DOHH2 (cell line): ENCODE results near the gene INSRR.

Source experiments
- H3F3A ChIP-seq: fragments of 200-600 bp; sonication (generic), shearing (Covaris generic); 2 replicates; pipeline ENCODE4 v1.6.0; 2016; ENCODE audit warnings: antibody characterized with exemption, mild to moderate bottlenecking; ENCODE audit not compliant: control insufficient read depth, insufficient read depth
- H3K27ac ChIP-seq: fragments of 200-600 bp; sonication (generic); 2 replicates; pipeline ENCODE4 v1.5.1; 2014; ENCODE audit warnings: low read depth, mild to moderate bottlenecking, low read length, moderate library complexity
- H3K27me3 ChIP-seq: fragments of 200-600 bp; sonication (generic); 2 replicates; pipeline ENCODE4 v1.6.1; 2014; ENCODE audit warnings: mild to moderate bottlenecking, low read length, mixed read lengths; ENCODE audit not compliant: control insufficient read depth
- H3K36me3 ChIP-seq: fragments of 200-600 bp; sonication (generic); 2 replicates; pipeline ENCODE4 v1.6.1; 2014; ENCODE audit warnings: mild to moderate bottlenecking, low read length, moderate library complexity, mixed read lengths; ENCODE audit not compliant: control insufficient read depth
- H3K4me1 ChIP-seq: fragments of 200-600 bp; sonication (generic); 2 replicates; pipeline ENCODE4 v1.6.1; 2014; ENCODE audit warnings: mild to moderate bottlenecking, low read length, mixed read lengths; ENCODE audit not compliant: control insufficient read depth
- H3K4me2 ChIP-seq: fragments of 200-600 bp; sonication (generic); 2 replicates; pipeline ENCODE4 v1.6.0; 2014; ENCODE audit warnings: mild to moderate bottlenecking, low read length, moderate library complexity
- H3K4me3 ChIP-seq: fragments of 200-600 bp; sonication (generic); 2 replicates; pipeline ENCODE4 v1.5.1; 2014; ENCODE audit warnings: mild to moderate bottlenecking, low read length, mixed read lengths
- H3K79me2 ChIP-seq: fragments of 200-600 bp; sonication (generic); 2 replicates; pipeline ENCODE4 v1.6.1; 2014; ENCODE audit warnings: mild to moderate bottlenecking, low read length, mixed read lengths; ENCODE audit not compliant: control insufficient read depth
- H3K9me2 ChIP-seq: fragments of 200-600 bp; sonication (generic); replicated peaks from 2 replicates; pipeline ENCODE4 v1.6.1; 2014; ENCODE audit warnings: mild to moderate bottlenecking, low read length, mixed read lengths; ENCODE audit not compliant: control insufficient read depth
- H3K9me3 ChIP-seq: fragments of 200-600 bp; sonication (generic); 2 replicates; pipeline ENCODE4 v1.6.1; 2014; ENCODE audit warnings: antibody characterized with exemption, low read length, mixed read lengths; ENCODE audit not compliant: control insufficient read depth, insufficient read depth
- H4K20me1 ChIP-seq: fragments of 200-600 bp; sonication (generic); 2 replicates; pipeline ENCODE4 v1.6.0; 2014; ENCODE audit warnings: low read depth, mild to moderate bottlenecking, antibody characterized with exemption, low read length, moderate library complexity; ENCODE audit not compliant: control insufficient read depth, insufficient read depth
- EZH2phosphoT487 ChIP-seq: fragments of 200-600 bp; sonication (generic); IDR thresholded peaks from 2 replicates; pipeline ENCODE4 v1.6.1; 2017; ENCODE audit warnings: borderline replicate concordance, mild to moderate bottlenecking, antibody characterized with exemption, low read length, moderate library complexity, mixed read lengths
- TF ChIP-seq, protein P1 (sequence below): fragments of 200-600 bp; sonication (generic); IDR thresholded peaks from one replicate; pipeline ENCODE4 v1.5.1; 2014; ENCODE audit warnings: antibody characterized with exemption, mild to moderate bottlenecking, low read depth, low read length; ENCODE audit not compliant: poor library complexity, severe bottlenecking

Gene INSRR

DNA sequence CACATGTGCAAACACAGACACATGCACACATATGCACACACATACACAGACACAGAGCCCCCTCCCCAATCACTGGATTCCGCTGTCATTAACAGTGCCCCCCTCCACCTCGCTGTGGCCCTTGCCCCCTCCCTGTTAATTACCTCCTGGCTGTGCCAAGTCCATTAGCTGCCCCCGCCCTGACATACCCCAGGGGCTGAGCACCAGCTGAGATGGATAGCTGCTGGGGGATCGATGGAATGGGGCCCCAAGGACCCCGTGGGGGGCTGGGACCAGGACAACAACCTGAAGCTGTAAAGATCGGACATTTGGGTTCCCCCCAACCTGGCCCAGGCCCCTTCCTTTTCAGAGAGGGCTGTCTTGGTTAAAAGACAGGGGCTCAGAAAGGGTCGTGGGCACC, 25.0 kb upstream of the INSRR start:
- Histone ChIP-seq H3K9me2 (no peaks in the 10 kb centered on the region), H3K9me3 (no peaks in the 10 kb centered on the region), H3K4me1 (no peaks in the 10 kb centered on the region), H3K4me3 (no peak overlapping the region), H3K4me2 (no peak overlapping the region), H4K20me1 (no peaks in the 10 kb centered on the region), H3K27me3 (peaks cover 25% of the 10 kb centered on the region), H3K36me3 (no peaks in the 10 kb centered on the region), H3F3A (no peaks in the 10 kb centered on the region), H3K27ac (no peak overlapping the region), H3K79me2 (no peaks in the 10 kb centered on the region)
- TF ChIP-seq EZH2phosphoT487: no peak
- TF ChIP-seq, protein P1, sequence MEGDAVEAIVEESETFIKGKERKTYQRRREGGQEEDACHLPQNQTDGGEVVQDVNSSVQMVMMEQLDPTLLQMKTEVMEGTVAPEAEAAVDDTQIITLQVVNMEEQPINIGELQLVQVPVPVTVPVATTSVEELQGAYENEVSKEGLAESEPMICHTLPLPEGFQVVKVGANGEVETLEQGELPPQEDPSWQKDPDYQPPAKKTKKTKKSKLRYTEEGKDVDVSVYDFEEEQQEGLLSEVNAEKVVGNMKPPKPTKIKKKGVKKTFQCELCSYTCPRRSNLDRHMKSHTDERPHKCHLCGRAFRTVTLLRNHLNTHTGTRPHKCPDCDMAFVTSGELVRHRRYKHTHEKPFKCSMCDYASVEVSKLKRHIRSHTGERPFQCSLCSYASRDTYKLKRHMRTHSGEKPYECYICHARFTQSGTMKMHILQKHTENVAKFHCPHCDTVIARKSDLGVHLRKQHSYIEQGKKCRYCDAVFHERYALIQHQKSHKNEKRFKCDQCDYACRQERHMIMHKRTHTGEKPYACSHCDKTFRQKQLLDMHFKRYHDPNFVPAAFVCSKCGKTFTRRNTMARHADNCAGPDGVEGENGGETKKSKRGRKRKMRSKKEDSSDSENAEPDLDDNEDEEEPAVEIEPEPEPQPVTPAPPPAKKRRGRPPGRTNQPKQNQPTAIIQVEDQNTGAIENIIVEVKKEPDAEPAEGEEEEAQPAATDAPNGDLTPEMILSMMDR: no peak

DNA sequence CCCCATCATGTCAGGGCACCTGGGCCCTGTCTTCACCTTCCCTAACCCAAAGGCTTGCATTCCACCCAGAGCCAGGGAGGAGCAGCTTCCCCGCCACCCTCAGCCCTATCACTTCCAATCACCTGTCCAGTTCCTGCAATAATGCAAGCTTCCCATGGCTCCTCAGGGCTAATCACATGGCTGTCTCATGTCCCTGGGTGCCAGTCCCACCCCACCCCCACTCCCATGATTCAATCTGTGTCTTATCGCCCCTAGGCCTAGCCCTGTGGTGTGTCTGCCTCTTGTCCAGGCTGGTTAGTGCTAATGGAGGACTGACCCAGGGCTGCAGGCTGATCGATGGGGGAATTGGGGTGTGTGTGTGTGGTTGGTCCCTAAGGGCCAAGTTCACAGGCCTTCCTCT, 23.6 kb upstream of the INSRR start:
- no peak overlapping the region for H3K4me3 ChIP-seq
- no peaks in the 10 kb centered on the region for H3F3A ChIP-seq
- H4K20me1 ChIP-seq: no peaks in the 10 kb centered on the region
- no peak overlapping the region for H3K4me2 ChIP-seq
- H3K9me3 ChIP-seq: no peaks in the 10 kb centered on the region
- TF ChIP-seq, protein P1: no peak
- no peak for TF ChIP-seq EZH2phosphoT487
- no peaks in the 10 kb centered on the region for H3K9me2 ChIP-seq
- no peak overlapping the region for H3K27ac ChIP-seq
- no peaks in the 10 kb centered on the region for H3K79me2 ChIP-seq
- H3K36me3 ChIP-seq: no peaks in the 10 kb centered on the region
- peaks cover 25% of the 10 kb centered on the region for H3K27me3 ChIP-seq
- H3K4me1 ChIP-seq: no peaks in the 10 kb centered on the region

DNA sequence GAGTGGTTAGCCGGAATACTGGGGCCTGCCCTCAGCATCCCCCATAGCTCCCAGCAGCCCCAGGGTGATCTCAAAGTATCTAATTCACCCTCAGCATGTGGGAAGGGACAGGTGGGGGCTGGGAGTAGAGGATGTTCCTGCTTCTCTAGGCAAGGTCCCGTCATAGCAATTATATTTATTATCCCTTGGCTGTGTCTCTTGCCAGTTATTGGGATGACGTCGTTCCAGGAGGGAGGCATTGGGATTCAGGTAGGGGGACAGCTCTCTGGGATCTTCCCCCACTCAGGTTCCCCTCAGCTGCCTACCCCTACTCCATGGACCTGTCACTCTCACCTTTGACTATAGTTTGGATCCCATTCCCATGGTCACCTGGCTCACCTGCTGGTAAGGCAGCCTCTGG, 22.7 kb upstream of the INSRR start:
- no peaks in the 10 kb centered on the region for H3F3A ChIP-seq
- H3K4me1 ChIP-seq: no peaks in the 10 kb centered on the region
- no peaks in the 10 kb centered on the region for H3K36me3 ChIP-seq
- no peak for TF ChIP-seq EZH2phosphoT487
- TF ChIP-seq, protein P1: no peak
- no peaks in the 10 kb centered on the region for H3K9me2 ChIP-seq
- no peak overlapping the region for H3K4me2 ChIP-seq
- no peaks in the 10 kb centered on the region for H3K9me3 ChIP-seq
- H3K27ac ChIP-seq: no peak overlapping the region
- no peaks in the 10 kb centered on the region for H3K79me2 ChIP-seq
- H3K4me3 ChIP-seq: no peak overlapping the region
- H3K27me3 ChIP-seq: peaks cover 23% of the 10 kb centered on the region
- H4K20me1 ChIP-seq: no peaks in the 10 kb centered on the region

DNA sequence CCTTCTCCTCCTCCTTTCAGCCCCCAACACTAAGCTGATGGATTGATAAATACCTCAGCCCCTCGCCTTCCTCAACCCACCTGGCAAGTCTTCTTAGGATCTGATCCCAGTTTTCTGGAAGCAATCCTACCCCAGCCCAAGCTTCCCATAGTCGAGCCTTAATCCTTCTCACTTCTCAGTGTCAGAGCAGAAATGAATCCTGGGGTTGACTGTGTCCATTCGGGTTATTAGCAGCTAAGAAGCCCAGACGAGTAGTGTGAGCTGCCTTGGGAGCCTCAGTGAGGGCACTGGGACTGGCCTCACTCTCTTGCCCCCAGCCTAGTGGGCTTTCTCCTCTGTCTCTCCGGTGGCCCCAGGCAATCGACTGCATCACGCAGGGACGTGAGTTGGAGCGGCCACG, 22.2 kb upstream of the INSRR start:
- Histone ChIP-seq H3K27me3 (peaks cover 22% of the 10 kb centered on the region), H3K36me3 (no peaks in the 10 kb centered on the region), H3K4me1 (no peaks in the 10 kb centered on the region), H3K9me2 (no peaks in the 10 kb centered on the region), H3K4me3 (no peak overlapping the region), H3K79me2 (no peaks in the 10 kb centered on the region), H3K27ac (no peak overlapping the region), H3K4me2 (no peak overlapping the region), H3K9me3 (no peaks in the 10 kb centered on the region), H3F3A (no peaks in the 10 kb centered on the region), H4K20me1 (no peaks in the 10 kb centered on the region)
- TF ChIP-seq, protein P1: no peak
- TF ChIP-seq EZH2phosphoT487: no peak
